ENCODE results near the gene KAT5. TPM values are rescaled to one million over a fixed set of nuclear protein-coding genes. Genes with fewer than 3 reads are reported as not detected.

The KAT5 gene
- total and polyA plus RNA-seq, 2 of the 13 experiments (the other 11 are each of a cell fraction or from before 2014, with no cell fraction given), result 35.2 to 48.3 TPM

- TF ChIP-seq, protein P1, sequence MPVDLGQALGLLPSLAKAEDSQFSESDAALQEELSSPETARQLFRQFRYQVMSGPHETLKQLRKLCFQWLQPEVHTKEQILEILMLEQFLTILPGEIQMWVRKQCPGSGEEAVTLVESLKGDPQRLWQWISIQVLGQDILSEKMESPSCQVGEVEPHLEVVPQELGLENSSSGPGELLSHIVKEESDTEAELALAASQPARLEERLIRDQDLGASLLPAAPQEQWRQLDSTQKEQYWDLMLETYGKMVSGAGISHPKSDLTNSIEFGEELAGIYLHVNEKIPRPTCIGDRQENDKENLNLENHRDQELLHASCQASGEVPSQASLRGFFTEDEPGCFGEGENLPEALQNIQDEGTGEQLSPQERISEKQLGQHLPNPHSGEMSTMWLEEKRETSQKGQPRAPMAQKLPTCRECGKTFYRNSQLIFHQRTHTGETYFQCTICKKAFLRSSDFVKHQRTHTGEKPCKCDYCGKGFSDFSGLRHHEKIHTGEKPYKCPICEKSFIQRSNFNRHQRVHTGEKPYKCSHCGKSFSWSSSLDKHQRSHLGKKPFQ (CRISPR knock-in tag; IDR thresholded peaks at IDR 0.05; ENCODE audit: insufficient replicate concordance), result no peak
- TF ChIP-seq, protein P2, sequence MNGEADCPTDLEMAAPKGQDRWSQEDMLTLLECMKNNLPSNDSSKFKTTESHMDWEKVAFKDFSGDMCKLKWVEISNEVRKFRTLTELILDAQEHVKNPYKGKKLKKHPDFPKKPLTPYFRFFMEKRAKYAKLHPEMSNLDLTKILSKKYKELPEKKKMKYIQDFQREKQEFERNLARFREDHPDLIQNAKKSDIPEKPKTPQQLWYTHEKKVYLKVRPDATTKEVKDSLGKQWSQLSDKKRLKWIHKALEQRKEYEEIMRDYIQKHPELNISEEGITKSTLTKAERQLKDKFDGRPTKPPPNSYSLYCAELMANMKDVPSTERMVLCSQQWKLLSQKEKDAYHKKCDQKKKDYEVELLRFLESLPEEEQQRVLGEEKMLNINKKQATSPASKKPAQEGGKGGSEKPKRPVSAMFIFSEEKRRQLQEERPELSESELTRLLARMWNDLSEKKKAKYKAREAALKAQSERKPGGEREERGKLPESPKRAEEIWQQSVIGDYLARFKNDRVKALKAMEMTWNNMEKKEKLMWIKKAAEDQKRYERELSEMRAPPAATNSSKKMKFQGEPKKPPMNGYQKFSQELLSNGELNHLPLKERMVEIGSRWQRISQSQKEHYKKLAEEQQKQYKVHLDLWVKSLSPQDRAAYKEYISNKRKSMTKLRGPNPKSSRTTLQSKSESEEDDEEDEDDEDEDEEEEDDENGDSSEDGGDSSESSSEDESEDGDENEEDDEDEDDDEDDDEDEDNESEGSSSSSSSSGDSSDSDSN (CRISPR knock-in tag; IDR thresholded peaks at IDR 0.05), result no peak
- TF ChIP-seq ZNF607 (CRISPR knock-in tag; IDR thresholded peaks at IDR 0.05; ENCODE audit: borderline replicate concordance) (no peak), ZNF367 (CRISPR knock-in tag; IDR thresholded peaks at IDR 0.05; ENCODE audit: borderline replicate concordance) (no peak), PRDM10 (CRISPR knock-in tag; IDR thresholded peaks at IDR 0.05; ENCODE audit: low read depth) (no peak), ZBTB33 (CRISPR knock-in tag; IDR thresholded peaks at IDR 0.05) (no peak)
These were observed 1.6 kb upstream of the KAT5 start (continued) for GRCh38 chr11:65710421-65710820.
